Tibial nerve (tissue), 4 donors: Measurements from ENCODE around the gene SEC61A2.

ENCODE experiments used
- CTCF ChIP-seq, 5 experiments: fragments of 200-600 bp in 3 of 5; fragments of 450-650 bp in 2 of 5; sonication (generic) in 3 of 5; IDR thresholded peaks; one replicate each; pipeline ENCODE4 v1.5.1; 2016 to 2019; ENCODE audit warnings: antibody characterized with exemption in 5 of 5, mild to moderate bottlenecking in 3 of 5, moderate library complexity in 2 of 5
- EP300 ChIP-seq, 2 donors: sonication (generic); formaldehyde crosslinking; IDR thresholded peaks; one replicate each; pipeline ENCODE4 v1.6.1; 2017; ENCODE audit warnings: antibody characterized with exemption in 2 of 2, mild to moderate bottlenecking in 1 of 2
- POLR2A ChIP-seq, 2 donors: fragments of 450-650 bp; IDR thresholded peaks; one replicate each; pipeline ENCODE4 v1.6.1; 2017; ENCODE audit warnings: antibody characterized with exemption in 2 of 2, mild to moderate bottlenecking in 2 of 2, moderate library complexity in 2 of 2

- no peak for TF ChIP-seq CTCF (IDR thresholded peaks at IDR 0.05)
- no peak for TF ChIP-seq POLR2A (IDR thresholded peaks at IDR 0.05)
- no peak for TF ChIP-seq EP300 (IDR thresholded peaks at IDR 0.05)
These were observed 51.7 kb downstream of the SEC61A2 start for GRCh38 chr10:12181065-12181775.
